Measurements from ENCODE around the gene SNU13.

DNA sequence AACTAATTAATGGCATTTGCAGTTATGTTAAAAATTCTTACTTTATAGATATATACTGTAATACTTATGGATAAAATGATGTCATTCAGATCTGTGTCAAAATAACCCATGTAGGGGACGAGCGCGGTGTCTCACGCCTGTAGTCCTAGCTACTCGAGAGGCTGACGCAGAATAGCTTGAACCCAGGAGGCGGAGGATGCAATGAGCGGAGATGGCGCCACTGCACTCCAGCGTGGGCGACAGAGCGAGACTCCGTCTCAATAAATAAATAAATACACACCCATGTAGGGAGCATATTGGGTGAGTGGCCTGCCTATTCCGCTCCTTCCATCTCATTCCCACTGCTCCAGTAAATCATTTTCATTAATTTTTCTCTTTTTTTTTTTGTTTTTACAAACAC lies 7.1 kb downstream of the SNU13 start:
- no peak for TF ChIP-seq ZNF274 (IDR thresholded peaks at IDR 0.05; ENCODE audit: low read depth, low read length)
- no peak for TF ChIP-seq SUZ12 (IDR thresholded peaks at IDR 0.05; ENCODE audit: extremely low read depth, insufficient read depth, insufficient read length)
- no peak for TF ChIP-seq YY1 (IDR thresholded peaks at IDR 0.05; ENCODE audit: insufficient read depth, insufficient read length)
